ENCODE measurements around the gene LAPTM5.

The LAPTM5 gene

GRCh38 chr1:30714536-30715090, 43.0 kb downstream of the LAPTM5 start:
- no peak for DNase-seq (ENCODE audit: low spot score)

GRCh38 chr1:30714025-30714424, 43.5 kb downstream of the LAPTM5 start:
- DNase-seq (ENCODE audit: low spot score), result no peak

DNA sequence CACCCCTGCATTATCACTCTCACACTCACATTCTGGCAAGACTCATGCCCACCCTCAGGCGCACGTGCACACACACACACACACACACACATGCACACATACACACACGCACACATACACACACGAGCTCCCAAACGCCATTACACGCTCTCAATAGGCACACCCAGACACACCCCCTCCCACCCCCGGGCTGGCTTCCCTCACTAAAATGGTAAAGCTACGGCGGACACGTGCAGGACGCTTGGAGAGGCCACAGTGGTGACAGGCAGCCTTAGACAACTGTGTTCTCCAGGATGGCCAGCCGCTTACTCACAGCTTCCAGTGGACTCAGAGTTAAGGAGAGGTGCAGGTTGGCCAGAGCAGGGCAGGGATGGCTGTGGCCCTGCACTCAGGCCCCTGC, 44.3 kb downstream of the LAPTM5 start:
- DNase-seq (ENCODE audit: low spot score), result no peak

- DNase-seq (ENCODE audit: low spot score), result no peak
These were observed 45.0 kb downstream of the LAPTM5 start for GRCh38 chr1:30712583-30712982.

DNA sequence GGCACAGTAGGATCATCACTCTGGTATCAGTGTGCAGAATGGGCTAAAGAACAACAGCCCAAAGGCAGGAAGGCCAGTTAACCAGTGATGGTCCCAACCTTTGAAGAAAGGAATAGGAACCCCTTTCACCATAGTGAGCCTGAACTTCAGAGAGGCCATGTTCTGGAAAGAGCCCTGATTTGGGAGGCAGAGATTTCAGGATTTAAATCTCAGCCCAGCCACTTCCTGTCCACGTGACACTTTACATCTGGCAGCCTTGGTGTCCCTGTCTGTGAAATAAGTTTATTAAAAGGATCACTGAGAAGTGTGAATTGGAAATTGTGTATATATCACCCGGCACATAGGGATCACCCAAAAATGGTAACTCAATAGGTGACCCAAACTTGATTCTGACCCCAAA, 47.2 kb downstream of the LAPTM5 start:
- DNase-seq (ENCODE audit: low spot score), result no peak

DNA sequence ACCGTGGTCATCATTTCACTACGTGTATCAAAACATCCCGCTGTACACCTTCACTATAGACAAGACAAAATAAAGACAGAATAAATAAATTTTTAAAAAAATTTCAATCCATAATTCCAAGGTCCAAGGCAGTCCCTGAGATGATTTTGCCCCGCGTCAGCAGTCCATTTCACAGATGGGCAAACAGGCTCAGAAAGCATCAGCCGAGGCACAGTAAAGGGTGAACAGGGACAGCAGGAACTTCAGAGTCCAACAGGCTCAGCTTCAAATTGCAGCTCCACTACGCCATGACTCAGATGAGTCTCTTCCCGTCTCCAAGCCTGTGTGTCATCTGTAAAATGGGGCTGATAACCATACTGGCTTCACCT, 49.2 kb downstream of the LAPTM5 start:
- DNase-seq (ENCODE audit: low spot score), result no peak

GRCh38 chr1:30707412-30708360, 49.9 kb downstream of the LAPTM5 start:
- DNase-seq (ENCODE audit: low spot score), result peak; percentile 57

- DNase-seq (ENCODE audit: low spot score), result no peak
These were observed 51.0 kb downstream of the LAPTM5 start for GRCh38 chr1:30706528-30706927.

GRCh38 chr1:30705698-30706097, 51.9 kb downstream of the LAPTM5 start:
- no peak for DNase-seq (ENCODE audit: low spot score)

DNA sequence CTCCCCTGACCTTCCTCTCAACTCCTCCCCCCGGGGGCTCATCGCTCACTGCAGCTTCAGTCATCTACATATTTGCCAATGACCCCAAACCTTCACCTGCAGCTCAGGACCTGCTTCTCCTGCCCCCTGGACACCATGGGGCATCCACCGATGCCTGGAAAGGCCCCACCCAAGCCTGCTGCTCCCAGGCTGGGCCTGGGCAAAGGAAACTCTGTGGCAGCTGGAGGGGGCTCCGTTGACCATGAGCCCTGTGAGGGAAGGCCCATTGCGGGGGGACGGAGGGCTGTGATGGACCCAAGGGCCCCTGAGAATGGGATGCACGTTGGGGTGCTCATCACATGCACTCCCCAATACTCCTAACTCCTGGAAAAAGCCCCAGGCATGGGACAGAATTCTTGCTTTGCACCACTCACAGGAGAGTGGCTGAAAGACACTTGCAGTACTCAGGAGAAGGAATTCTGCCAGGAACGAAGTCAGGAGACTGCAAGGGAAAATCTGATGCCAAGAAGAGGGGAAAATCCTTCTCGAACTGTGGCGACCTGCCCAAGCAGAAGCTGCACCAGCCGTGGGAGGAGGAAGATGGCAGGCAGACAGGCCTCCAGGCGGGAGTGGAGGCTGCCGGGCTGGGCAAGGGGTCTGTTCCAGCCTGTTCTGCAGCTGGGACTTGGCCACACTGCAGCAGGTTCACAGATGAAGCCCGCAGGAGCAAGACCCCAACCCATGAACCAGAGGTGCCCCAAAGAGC, 52.6 kb downstream of the LAPTM5 start:
- no peak for DNase-seq (ENCODE audit: low spot score)

GRCh38 chr1:30704271-30704670, 53.3 kb downstream of the LAPTM5 start:
- no peak for DNase-seq (ENCODE audit: low spot score)

DNA sequence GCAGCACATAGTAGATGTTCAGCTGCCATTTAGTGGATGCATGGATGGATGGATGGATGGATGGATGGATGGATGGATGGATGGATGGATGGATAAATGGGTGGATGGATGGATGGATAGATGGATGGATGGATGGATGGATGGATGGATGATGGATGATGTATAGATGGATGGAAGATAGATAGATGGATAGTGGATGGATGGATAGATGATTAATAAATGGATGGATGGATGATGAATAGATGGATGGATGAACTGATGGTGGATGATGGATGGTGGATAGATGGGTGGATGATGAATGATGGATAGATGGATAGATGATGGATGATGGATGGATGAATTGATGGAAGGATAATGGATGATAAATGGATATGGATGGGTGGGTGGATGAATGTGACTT, 54.8 kb downstream of the LAPTM5 start:
- no peak for DNase-seq (ENCODE audit: low spot score)

GRCh38 chr1:30701258-30701633, 56.3 kb downstream of the LAPTM5 start:
- peak; percentile 39 for DNase-seq (ENCODE audit: low spot score)

DNA sequence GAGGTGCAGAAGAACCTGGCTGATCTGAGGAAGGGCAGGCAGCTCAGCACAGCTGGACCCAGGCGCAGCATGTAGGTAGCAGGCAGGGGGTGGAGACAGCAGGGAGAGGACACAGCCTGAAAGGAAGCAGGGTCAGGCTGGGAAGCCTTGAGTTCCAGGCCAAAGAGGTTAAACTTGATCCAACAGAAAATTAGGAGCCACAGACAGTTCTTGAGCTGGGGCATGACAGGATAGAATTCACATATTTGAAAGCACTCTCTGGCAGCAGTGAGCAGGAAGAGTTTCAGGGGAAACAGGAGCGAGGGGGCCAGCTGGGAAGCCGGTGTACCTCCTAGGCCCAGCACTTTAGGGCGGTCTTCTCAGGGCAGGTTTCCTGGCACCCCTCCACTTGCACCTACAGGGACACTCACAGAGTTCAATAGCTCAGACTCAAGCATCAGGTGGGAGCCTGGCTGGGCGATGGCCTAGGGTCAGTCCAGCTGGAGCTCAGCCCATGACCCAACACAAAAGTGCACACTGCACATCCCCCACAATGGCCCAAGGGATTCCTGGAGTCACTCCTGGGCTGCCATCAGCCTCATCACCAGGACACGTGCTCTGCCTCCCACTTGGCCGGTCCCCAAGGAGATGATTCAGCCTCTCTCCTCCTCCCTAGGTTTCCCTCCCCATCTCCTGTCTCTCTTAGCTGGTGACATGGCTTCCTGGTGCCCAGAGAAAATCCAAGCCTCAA, 56.9 kb downstream of the LAPTM5 start:
- no peak for DNase-seq (ENCODE audit: low spot score)

- DNase-seq (ENCODE audit: low spot score), result no peak
These were observed 57.8 kb downstream of the LAPTM5 start for GRCh38 chr1:30699762-30700161.

DNA sequence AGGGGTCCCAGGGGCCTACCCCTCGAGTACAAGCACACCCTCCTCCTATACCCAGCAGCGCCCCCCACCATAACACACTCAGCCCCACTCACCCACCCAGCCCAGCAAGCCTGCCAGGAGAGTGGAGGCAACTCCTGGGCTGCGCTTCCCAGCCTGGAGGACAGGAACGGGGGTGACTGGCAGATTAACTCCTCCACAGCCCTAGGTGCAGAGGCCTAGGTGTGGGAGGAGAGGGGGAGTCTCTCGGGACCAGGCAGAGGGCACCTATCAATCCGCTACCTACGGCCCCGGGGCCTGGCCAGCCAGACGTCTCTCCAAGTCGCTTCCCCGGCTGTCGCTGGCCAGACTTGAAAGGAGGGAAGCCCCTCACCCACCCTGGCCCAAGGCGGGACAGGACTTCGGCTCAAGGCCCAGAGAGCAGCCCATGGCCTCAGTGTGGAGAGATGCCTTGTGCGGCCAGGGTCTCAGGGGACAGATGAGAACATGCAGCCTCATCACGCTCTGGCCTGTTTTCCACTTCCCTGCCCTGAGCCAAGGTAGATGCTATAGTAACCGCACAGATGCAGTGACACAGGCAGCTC, 59.1 kb downstream of the LAPTM5 start:
- no peak for DNase-seq (ENCODE audit: low spot score)

GRCh38 chr1:30697571-30698376, 59.8 kb downstream of the LAPTM5 start:
- DNase-seq (ENCODE audit: low spot score), result no peak

GRCh38 chr1:30696831-30697230, 60.7 kb downstream of the LAPTM5 start:
- no peak for DNase-seq (ENCODE audit: low spot score)

DNA sequence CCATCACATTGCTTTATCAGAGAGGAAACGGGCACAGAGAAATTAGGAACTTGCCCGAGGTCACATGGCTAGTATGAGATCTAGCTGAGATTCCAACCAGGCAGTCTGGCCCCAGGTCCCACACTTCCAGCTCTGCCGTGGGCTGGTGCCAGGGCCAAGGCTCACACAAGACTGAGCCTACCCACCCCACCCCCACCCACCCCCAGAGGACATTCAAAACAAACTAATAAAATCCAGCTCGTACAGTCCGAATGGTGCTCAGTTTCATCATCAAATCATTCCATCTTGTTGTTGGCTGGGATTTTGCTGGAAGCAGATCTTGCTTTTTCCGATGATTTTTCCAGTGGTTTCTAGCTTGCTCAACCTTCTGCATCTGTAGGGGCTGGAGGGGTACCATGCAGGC, 62.1 kb downstream of the LAPTM5 start:
- DNase-seq (ENCODE audit: low spot score), result no peak

DNA sequence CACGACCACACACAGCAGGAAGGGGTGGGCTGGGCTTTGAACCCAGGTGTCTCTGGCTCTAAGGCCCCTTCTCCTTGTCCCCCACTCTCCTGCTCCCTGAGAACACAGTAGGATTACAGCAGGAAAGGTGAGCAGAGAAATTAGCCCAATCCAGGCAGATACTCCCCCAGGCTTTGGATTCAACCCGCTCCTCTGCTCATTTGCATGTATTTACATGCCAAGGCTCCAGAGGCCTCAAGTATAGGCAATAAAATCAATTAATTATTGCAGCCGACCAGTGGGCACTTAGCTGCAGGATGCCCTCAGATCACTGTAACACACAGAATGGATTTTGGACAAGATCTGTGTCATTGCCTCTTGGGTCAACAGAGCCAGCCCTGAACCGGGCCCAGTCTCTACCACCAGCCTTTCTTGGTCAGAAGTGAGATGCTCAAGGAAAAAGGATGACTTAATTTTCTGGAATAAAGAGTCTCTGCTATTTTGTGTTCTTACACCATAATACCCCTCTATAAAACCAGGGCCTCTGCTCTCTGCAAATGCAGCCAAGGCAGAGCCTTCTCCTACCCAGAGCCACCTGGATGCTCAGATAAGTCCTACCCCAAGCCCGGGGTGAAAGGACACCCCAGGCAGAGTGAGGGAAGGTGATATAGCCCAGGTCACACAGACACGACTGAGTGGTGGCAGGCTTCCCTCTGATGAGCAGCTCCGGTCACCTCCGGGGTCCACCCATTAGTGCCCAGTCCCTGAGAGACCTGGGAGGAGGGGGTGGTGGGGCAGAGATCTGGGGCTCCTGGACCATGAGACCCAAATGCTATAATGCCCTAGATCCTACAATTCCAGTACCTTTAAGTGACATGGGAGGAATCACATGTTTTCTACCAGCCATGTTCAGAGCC, 63.0 kb downstream of the LAPTM5 start:
- DNase-seq (ENCODE audit: low spot score), result no peak

Data from kidney capillary endothelial cell (primary cell).